WTC11 (cell line): ENCODE results near the gene FCRLB. TPM values are rescaled to one million over a fixed set of nuclear protein-coding genes. Genes with fewer than 3 reads are reported as not detected.

ENCODE experiments used
- ATAC-seq: fragments of 200-7000 bp; cut with Tn5 transposase; 2 replicates; pipeline ENCODE4 v1.10.0; 2021; ENCODE audit warnings: mild to moderate bottlenecking, moderate library complexity
- CTCF ChIA-PET: fragments of 300-600 bp; sonication (Branson Sonifier 250); formaldehyde crosslinking; loops from one replicate; lab custom pipeline; 2021; ENCODE audit warnings: antibody characterized with exemption; lab: Charles Lee
- POLR2A ChIA-PET: fragments of 350-600 bp; sonication (Branson Sonifier 250); formaldehyde crosslinking; loops from one replicate; lab custom pipeline; 2021; ENCODE audit warnings: antibody characterized with exemption; lab: Charles Lee
- DNase-seq: peaks from one replicate; pipeline ENCODE4 v3.0.0; 2021; ENCODE audit warnings: low spot score
- H3K27ac Mint-ChIP-seq: 2 replicates; pipeline ENCODE4 v1.8.0; 2021; ENCODE audit warnings: mixed read lengths
- H3K27me3 Mint-ChIP-seq: 2 replicates; pipeline ENCODE4 v1.8.0; 2021; ENCODE audit warnings: low read depth, mild to moderate bottlenecking, moderate library complexity, mixed read lengths
- H3K36me3 Mint-ChIP-seq: 2 replicates; pipeline ENCODE4 v1.8.0; 2021; ENCODE audit warnings: mixed read lengths
- H3K4me1 Mint-ChIP-seq: 2 replicates; pipeline ENCODE4 v1.8.0; 2022; ENCODE audit warnings: mixed read lengths
- H3K4me3 Mint-ChIP-seq: 2 replicates; pipeline ENCODE4 v1.8.0; 2021; ENCODE audit warnings: mild to moderate bottlenecking, moderate library complexity, mixed read lengths
- H3K9me3 Mint-ChIP-seq: 2 replicates; pipeline ENCODE4 v1.8.0; 2021; ENCODE audit warnings: mixed read lengths
- CREM ChIP-seq: sonication (generic); formaldehyde crosslinking; IDR thresholded peaks from 2 replicates; pipeline ENCODE4 v1.8.1; 2022; ENCODE audit warnings: mild to moderate bottlenecking, missing genetic modification reagents, moderate library complexity
- E2F1 ChIP-seq: sonication (generic); formaldehyde crosslinking; IDR thresholded peaks from 2 replicates; pipeline ENCODE4 v1.8.0; 2022; ENCODE audit warnings: mild to moderate bottlenecking, missing genetic modification reagents
- E2F4 ChIP-seq: sonication (generic); formaldehyde crosslinking; IDR thresholded peaks from 2 replicates; pipeline ENCODE4 v1.8.1; 2022; ENCODE audit warnings: low read depth, mild to moderate bottlenecking, moderate library complexity, missing genetic modification reagents, borderline replicate concordance
- ELF4 ChIP-seq: sonication (generic); formaldehyde crosslinking; IDR thresholded peaks from 2 replicates; pipeline ENCODE4 v1.8.1; 2022; ENCODE audit warnings: low read depth, mild to moderate bottlenecking, moderate library complexity, missing genetic modification reagents
- EMX1 ChIP-seq: fragments of 250-450 bp; sonication (Bioruptor Pico); IDR thresholded peaks from 2 replicates; pipeline ENCODE4 v1.8.0; 2021; ENCODE audit warnings: mild to moderate bottlenecking
- HMGXB4 ChIP-seq: sonication (generic); formaldehyde crosslinking; IDR thresholded peaks from 2 replicates; pipeline ENCODE4 v1.8.1; 2023; ENCODE audit warnings: mild to moderate bottlenecking, moderate library complexity, missing genetic modification reagents
- JAZF1 ChIP-seq: fragments of 250-450 bp; sonication (Bioruptor Pico); IDR thresholded peaks from 2 replicates; pipeline ENCODE4 v1.9.0; 2021; ENCODE audit warnings: moderate library complexity, mild to moderate bottlenecking, inconsistent platforms
- MAX ChIP-seq: sonication (generic); formaldehyde crosslinking; IDR thresholded peaks from 2 replicates; pipeline ENCODE4 v1.8.0; 2022; ENCODE audit warnings: mild to moderate bottlenecking, missing genetic modification reagents
- PRDM15 ChIP-seq: sonication (generic); formaldehyde crosslinking; IDR thresholded peaks from 2 replicates; pipeline ENCODE4 v1.8.0; 2022; ENCODE audit warnings: missing genetic modification reagents
- TEAD1 ChIP-seq: sonication (generic); formaldehyde crosslinking; IDR thresholded peaks from 2 replicates; pipeline ENCODE4 v1.8.0; 2022; ENCODE audit warnings: mild to moderate bottlenecking, missing genetic modification reagents
- TP53 ChIP-seq: sonication (generic); formaldehyde crosslinking; IDR thresholded peaks from 2 replicates; pipeline ENCODE4 v1.8.1; 2023; ENCODE audit warnings: mild to moderate bottlenecking, missing genetic modification reagents
- USF1 ChIP-seq: sonication (generic); formaldehyde crosslinking; IDR thresholded peaks from 2 replicates; pipeline ENCODE4 v1.8.0; 2022; ENCODE audit warnings: mild to moderate bottlenecking, missing genetic modification reagents
- ZNF138 ChIP-seq: sonication (generic); formaldehyde crosslinking; conservative IDR thresholded peaks from 2 replicates; pipeline ENCODE4 v1.8.1; 2022; ENCODE audit warnings: mild to moderate bottlenecking, moderate library complexity, missing genetic modification reagents
- ZNF219 ChIP-seq: sonication (generic); formaldehyde crosslinking; IDR thresholded peaks from 2 replicates; pipeline ENCODE4 v1.8.0; 2023; ENCODE audit warnings: missing genetic modification reagents, mild to moderate bottlenecking, borderline replicate concordance
- ZNF416 ChIP-seq: fragments of 250-450 bp; sonication (Bioruptor Pico); IDR thresholded peaks from 2 replicates; pipeline ENCODE4 v1.9.0; 2021; ENCODE audit warnings: mild to moderate bottlenecking, inconsistent platforms
- ZNF423 ChIP-seq: fragments of 250-450 bp; sonication (Bioruptor Pico); IDR thresholded peaks from 2 replicates; pipeline ENCODE4 v2.1.2; 2022; ENCODE audit warnings: mild to moderate bottlenecking, moderate library complexity
- ZNF512 ChIP-seq: sonication (generic); formaldehyde crosslinking; IDR thresholded peaks from 2 replicates; pipeline ENCODE4 v1.8.1; 2022; ENCODE audit warnings: missing genetic modification reagents, borderline replicate concordance
- ZNF532 ChIP-seq: fragments of 250-450 bp; sonication (Bioruptor Pico); IDR thresholded peaks from 2 replicates; pipeline ENCODE4 v1.9.0; 2021; ENCODE audit warnings: mild to moderate bottlenecking, borderline replicate concordance
- total RNA-seq: library from RNA; stranded (reverse); gene quantifications from 3 replicates; pipeline ENCODE4 v1.2.3, GENCODE V29; 2021

Gene FCRLB
- total RNA-seq, 1 experiment from 2014 or later = 0.37 TPM

- TF ChIP-seq USF1 = no peak
Observed at GRCh38 chr1:161676441-161676840, 44.9 kb upstream of the FCRLB start (continued).

GRCh38 chr1:161676958-161677689 lies 44.2 kb upstream of the FCRLB start:
- Mint-ChIP-seq H3K9me3 (no peaks in the 10 kb centered on the region), H3K27me3 (no peaks in the 10 kb centered on the region), H3K27ac (no peak overlapping the region; the same call in 1 of the 2 replicates), H3K36me3 (no peaks in the 10 kb centered on the region), H3K4me1 (peaks cover 15% of the 10 kb centered on the region), H3K4me3 (no peak overlapping the region)
- DNase-seq (no peak), ATAC-seq (peak; percentile 38; the same call in 1 of the 2 replicates)
- ChIA-PET CTCF (interaction anchor here (0.7 to 1.0 kb wide), 2 partner anchors 60 to 61 kb away, joined by 3 read pairs; no protein-coding TSS in a partner anchor), POLR2A (no interaction called here)
- no peak for TF ChIP-seq ZNF416
- TF ChIP-seq JAZF1 (CRISPR knock-in tag) = no peak
- TF ChIP-seq TP53 (CRISPR knock-in tag) = no peak
- TF ChIP-seq EMX1 = no peak
- no peak for TF ChIP-seq HMGXB4 (CRISPR knock-in tag)
- TF ChIP-seq ZNF219 (CRISPR knock-in tag) = no peak
- no peak for TF ChIP-seq TEAD1 (CRISPR knock-in tag)
- TF ChIP-seq ZNF138 = no peak

- Mint-ChIP-seq H3K27ac (no peak overlapping the region), H3K4me3 (no peak overlapping the region), H3K9me3 (no peaks in the 10 kb centered on the region), H3K36me3 (no peaks in the 10 kb centered on the region), H3K27me3 (no peaks in the 10 kb centered on the region), H3K4me1 (peaks cover 10% of the 10 kb centered on the region)
- POLR2A ChIA-PET = no interaction called here
- ATAC-seq (no peak), DNase-seq (no peak)
- CTCF ChIA-PET = no interaction called here
- TF ChIP-seq MAX (CRISPR knock-in tag) = no peak
- TF ChIP-seq ELF4 = no peak
- TF ChIP-seq E2F4 (CRISPR knock-in tag) = no peak
- no peak for TF ChIP-seq ZNF423 (CRISPR knock-in tag)
- TF ChIP-seq ZNF532 (CRISPR knock-in tag) = no peak
- no peak for TF ChIP-seq E2F1
- no peak for TF ChIP-seq PRDM15 (CRISPR knock-in tag)
- TF ChIP-seq ZNF512 (CRISPR knock-in tag) = no peak
- TF ChIP-seq CREM (CRISPR knock-in tag) = no peak
Observed at GRCh38 chr1:161678500-161678899, 42.8 kb upstream of the FCRLB start.
